Endodermal cell (in vitro differentiated cells): Measurements from ENCODE around the gene PLXNA2. TPM values are rescaled to one million over a fixed set of nuclear protein-coding genes. Genes with fewer than 3 reads are reported as not detected.
A peak's percentile ranks its signal among the peaks of the same experiment; 100 is the strongest.

Experiments used
- DNase-seq: peaks from one replicate; pipeline ENCODE4 v3.0.0-alpha.2; 2017
- H3K27ac ChIP-seq: 2 replicates; pipeline ENCODE4 v1.5.1; 2013; ENCODE audit warnings: mild to moderate bottlenecking, low read depth, low read length, moderate library complexity
- H3K27me3 ChIP-seq: 2 replicates; pipeline ENCODE4 v1.6.1; 2013; ENCODE audit warnings: mild to moderate bottlenecking, low read length, moderate library complexity; ENCODE audit not compliant: insufficient read depth, control insufficient read depth, poor library complexity, severe bottlenecking
- H3K36me3 ChIP-seq: 2 replicates; pipeline ENCODE4 v1.7.0; 2013; ENCODE audit warnings: mild to moderate bottlenecking, low read length, moderate library complexity; ENCODE audit not compliant: control insufficient read depth, insufficient read depth
- H3K4me1 ChIP-seq: one replicate; pipeline ENCODE4 v1.7.0; 2013; ENCODE audit warnings: low read length; ENCODE audit not compliant: control insufficient read depth, insufficient read depth
- H3K4me3 ChIP-seq: 2 replicates; pipeline ENCODE4 v1.5.1; 2013; ENCODE audit warnings: mild to moderate bottlenecking, low read length, moderate library complexity
- H3K9ac ChIP-seq: 2 replicates; pipeline ENCODE4 v1.6.1; 2013; ENCODE audit warnings: mild to moderate bottlenecking, low read length, moderate library complexity; ENCODE audit not compliant: poor library complexity, severe bottlenecking; ENCODE audit errors: extremely low read depth
- H3K9me3 ChIP-seq: 2 replicates; pipeline ENCODE4 v1.6.1; 2013; ENCODE audit warnings: mild to moderate bottlenecking, low read length, moderate library complexity; ENCODE audit not compliant: control insufficient read depth
- H3K27ac Mint-ChIP-seq: 2 replicates; pipeline ENCODE4 v1.8.0; 2020; ENCODE audit warnings: mixed read lengths
- H3K27me3 Mint-ChIP-seq: 2 replicates; pipeline ENCODE4 v1.8.0; 2021; ENCODE audit warnings: mild to moderate bottlenecking, mixed read lengths; ENCODE audit not compliant: insufficient read depth
- H3K36me3 Mint-ChIP-seq: 2 replicates; pipeline ENCODE4 v1.8.0; 2020; ENCODE audit warnings: low read depth, mixed read lengths
- H3K4me1 Mint-ChIP-seq: 2 replicates; pipeline ENCODE4 v1.8.0; 2020; ENCODE audit warnings: mixed read lengths
- H3K4me3 Mint-ChIP-seq: 2 replicates; pipeline ENCODE4 v1.8.0; 2020; ENCODE audit warnings: mild to moderate bottlenecking, moderate library complexity, mixed read lengths
- H3K9me3 Mint-ChIP-seq: 2 replicates; pipeline ENCODE4 v1.8.0; 2020; ENCODE audit warnings: mild to moderate bottlenecking, mixed read lengths
- CTCF ChIP-seq: fragments of 200-600 bp; sonication (generic); conservative IDR thresholded peaks from 2 replicates; pipeline ENCODE4 v1.5.0; 2021; ENCODE audit warnings: antibody characterized with exemption, mild to moderate bottlenecking
- WGBS, 2 experiments: methylation state at CpG; one replicate each; pipeline versions ENCODE4 v1.1.5 to v1.1.7; 2013; ENCODE audit warnings: missing lambda C conversion rate in 2 of 2, mixed read lengths in 1 of 2; ENCODE audit not compliant: insufficient coverage in 1 of 2, insufficient read length in 1 of 2; 5-methylcytosine and 5-hydroxymethylcytosine counted together
- total RNA-seq, 2 donors: library from RNA; stranded (reverse); fragmentation: NEBNext Ultra II Directional in 1 of 2; extraction: Animal tissue kit (Norgen Biotek cat#: 25700) in 1 of 2; gene quantifications; 2 replicates in 1 of 2; 3 replicates in 1 of 2; pipeline ENCODE4 v1.2.1, GENCODE V29; 2021

PLXNA2 gene
- total RNA-seq, 2 donors from 2014 or later, result 61.2 to 86.1 TPM

GRCh38 chr1:208108213-208108608, 136.0 kb downstream of the PLXNA2 start:
- 92 to 96% methylated on average over 2 of the region's 2 CpGs for WGBS, 2 experiments

DNA sequence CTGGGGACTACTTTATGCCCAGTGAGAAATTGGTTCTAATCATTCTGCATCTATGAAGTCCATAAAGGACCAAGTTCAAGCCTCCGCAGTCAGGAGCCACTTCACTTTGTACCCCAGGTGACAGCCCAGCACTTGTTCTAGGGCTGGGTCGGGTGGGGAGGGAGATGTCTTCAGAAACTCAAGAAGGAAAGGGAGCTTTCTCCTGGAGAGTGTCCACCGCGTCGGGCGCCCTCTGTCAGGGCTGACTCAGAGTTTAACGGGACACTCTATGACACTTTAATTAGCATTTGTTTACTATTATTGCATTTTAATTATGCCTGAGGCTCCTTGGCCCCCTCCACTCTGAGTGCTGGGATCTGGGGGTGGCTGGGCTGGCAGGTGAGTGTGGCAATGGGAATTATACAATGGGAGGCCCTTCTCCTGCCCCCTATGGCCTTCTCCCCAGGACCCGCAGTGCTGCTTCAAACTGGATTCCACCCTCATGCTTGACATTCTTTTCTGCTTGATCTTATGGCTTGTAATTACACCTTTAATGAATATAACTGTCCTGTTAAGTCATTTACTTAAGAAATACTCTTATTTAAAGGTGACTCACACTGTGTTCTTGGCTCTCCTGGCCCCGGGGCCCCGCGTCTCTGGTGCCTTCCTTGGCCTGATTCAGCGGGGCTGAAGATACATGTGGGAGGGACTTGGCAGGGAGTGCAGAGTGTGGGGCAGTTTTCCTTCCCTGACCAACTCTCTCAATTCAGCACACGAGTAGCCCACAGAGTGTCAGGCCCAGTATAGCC, 136.6 kb downstream of the PLXNA2 start:
- WGBS, 2 experiments, result 82 to 93% methylated on average over 2 to 13 of the region's 13 CpGs
- Mint-ChIP-seq H3K36me3 (peaks cover 33% of the 10 kb centered on the region), H3K27me3 (no peaks in the 10 kb centered on the region), H3K27ac (peak overlapping the region; percentile 56), H3K9me3 (no peaks in the 10 kb centered on the region), H3K4me3 (no peak overlapping the region), H3K4me1 (peaks cover 64% of the 10 kb centered on the region)
- H3K36me3 ChIP-seq, result peaks cover 88% of the 10 kb centered on the region
- H3K4me3 ChIP-seq, result no peak overlapping the region
- H3K4me1 ChIP-seq, result peaks cover 40% of the 10 kb centered on the region
- H3K9me3 ChIP-seq, result no peaks in the 10 kb centered on the region
- TF ChIP-seq CTCF, result no peak
- no peaks in the 10 kb centered on the region for H3K27me3 ChIP-seq
- H3K9ac ChIP-seq, result no peak overlapping the region
- peak; percentile 65 for DNase-seq
- no peak overlapping the region for H3K27ac ChIP-seq

More at GRCh38 chr1:208108213-208108608, 136.0 kb downstream of the PLXNA2 start:
- Mint-ChIP-seq H3K27ac (peak overlapping the region; percentile 56), H3K36me3 (peaks cover 28% of the 10 kb centered on the region), H3K9me3 (no peaks in the 10 kb centered on the region), H3K4me3 (no peak overlapping the region), H3K4me1 (peaks cover 65% of the 10 kb centered on the region), H3K27me3 (no peaks in the 10 kb centered on the region)
- H3K4me3 ChIP-seq, result no peak overlapping the region
- H3K4me1 ChIP-seq, result peaks cover 38% of the 10 kb centered on the region
- DNase-seq, result peak; percentile 36
- H3K27ac ChIP-seq, result no peak overlapping the region
- peaks cover 84% of the 10 kb centered on the region for H3K36me3 ChIP-seq
- TF ChIP-seq CTCF, result no peak
- H3K9me3 ChIP-seq, result no peaks in the 10 kb centered on the region
- no peaks in the 10 kb centered on the region for H3K27me3 ChIP-seq
- no peak overlapping the region for H3K9ac ChIP-seq

DNA sequence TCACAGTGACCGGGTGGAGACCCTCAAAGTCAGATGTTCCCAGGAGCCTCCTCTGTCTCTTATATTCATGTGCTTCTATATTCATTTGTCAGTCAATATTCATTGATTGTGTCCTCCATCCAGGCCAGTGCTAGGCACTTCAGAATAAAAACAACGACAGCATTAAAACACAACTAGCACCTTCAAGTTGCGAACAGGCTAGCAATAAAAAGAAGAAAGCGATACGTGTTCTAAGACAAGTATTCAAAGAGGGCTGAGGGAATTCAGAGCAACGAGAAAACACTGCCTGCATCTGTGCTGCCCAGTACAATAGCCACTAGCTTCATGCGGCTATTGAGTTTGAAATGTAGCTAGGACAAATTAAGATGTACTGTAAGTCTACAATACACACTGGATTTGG, 138.0 kb downstream of the PLXNA2 start:
- no peaks in the 10 kb centered on the region for H3K27me3 ChIP-seq
- DNase-seq, result no peak
- H3K4me3 ChIP-seq, result no peak overlapping the region
- Mint-ChIP-seq H3K27ac (no peak overlapping the region), H3K4me3 (no peak overlapping the region), H3K27me3 (no peaks in the 10 kb centered on the region), H3K4me1 (peaks cover 65% of the 10 kb centered on the region), H3K9me3 (no peaks in the 10 kb centered on the region), H3K36me3 (peaks cover 33% of the 10 kb centered on the region)
- H3K4me1 ChIP-seq, result peaks cover 40% of the 10 kb centered on the region
- peaks cover 86% of the 10 kb centered on the region for H3K36me3 ChIP-seq
- no peak overlapping the region for H3K9ac ChIP-seq
- WGBS, 2 experiments, result 82 to 94% methylated on average over 6 to 7 of the region's 7 CpGs
- no peaks in the 10 kb centered on the region for H3K9me3 ChIP-seq
- peak overlapping the region; percentile 59 for H3K27ac ChIP-seq
- no peak for TF ChIP-seq CTCF
